ENCODE results near the gene SLC38A7.
A peak's percentile ranks its signal among the peaks of the same experiment; 100 is the strongest.

SLC38A7 gene

DNA sequence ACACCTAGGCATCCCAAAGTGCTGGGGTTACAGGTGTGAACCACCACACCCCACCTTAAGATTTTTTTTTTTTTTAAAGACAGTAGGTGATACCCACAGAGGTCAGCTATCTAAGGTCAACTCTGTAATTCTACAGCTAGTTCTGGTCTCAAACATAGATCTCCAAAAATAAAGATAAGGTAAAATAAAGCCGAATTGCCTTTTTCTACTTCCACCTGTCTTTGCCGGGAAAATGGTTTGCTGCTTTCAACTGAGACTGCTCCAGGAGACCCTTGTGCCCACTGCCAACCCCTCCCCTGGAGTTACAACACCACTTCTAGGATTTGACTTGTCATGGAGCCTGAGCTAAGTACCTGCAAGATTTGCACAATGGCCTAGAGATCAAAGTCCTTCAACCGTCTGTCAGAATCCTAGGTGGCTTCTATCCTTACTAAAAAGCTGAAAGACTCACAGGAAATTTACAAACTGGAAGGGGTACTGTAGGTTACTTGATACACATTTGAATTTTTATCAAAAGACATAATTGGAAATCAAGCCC is 50.2 kb downstream of the SLC38A7 start:
- DNase-seq = no peak

DNA sequence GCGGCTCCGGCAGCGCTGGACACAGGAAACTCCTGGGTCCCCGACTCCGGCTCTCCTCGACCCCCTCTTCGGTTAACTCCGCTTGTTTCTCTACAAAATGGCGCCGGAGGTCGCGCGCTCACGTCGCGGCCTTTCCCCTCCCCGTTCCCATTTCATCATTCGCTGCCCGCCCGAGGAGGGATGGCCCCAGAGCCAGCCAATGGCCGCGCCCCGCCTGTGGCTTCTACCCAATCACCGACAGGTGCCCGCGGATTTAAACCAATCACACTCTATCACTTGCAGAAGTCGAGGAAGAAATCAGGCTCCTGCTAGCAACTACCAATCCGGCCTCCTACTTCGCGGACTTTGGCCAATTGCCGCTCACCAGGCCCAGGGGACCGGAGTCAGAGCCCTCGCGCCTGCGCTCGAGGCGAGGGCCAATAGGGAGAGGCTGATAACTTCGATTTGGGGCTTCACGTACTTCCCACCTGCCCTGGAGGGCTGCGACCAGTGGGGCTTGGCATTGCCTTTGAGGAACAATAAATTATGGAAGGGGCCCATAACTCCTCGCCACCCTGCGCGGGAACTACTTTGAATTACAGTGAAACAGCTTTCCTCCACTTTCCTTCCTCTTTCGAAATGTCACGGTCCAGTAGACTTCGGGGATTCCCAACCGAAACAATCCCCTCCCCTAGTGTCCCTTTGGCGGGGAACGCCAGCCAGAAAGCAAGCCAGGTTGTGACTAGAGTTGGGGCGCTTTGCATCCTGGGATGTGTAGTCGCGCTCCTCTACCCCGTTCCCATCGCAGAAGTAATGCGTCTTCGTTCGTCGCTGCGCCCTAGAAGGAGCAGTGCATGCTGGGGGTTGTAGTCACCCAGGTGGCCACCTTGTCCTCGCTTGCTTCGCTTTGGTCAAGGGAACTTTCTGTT is 54.6 kb downstream of the SLC38A7 start, which contains the start of gene CNOT1:
Gene CNOT1, minus strand, starts transcription at position 94 of the 908 bp plus-strand sequence. CDS start 30,489 bp downstream, outside the sequence.
- DNase-seq = peak; percentile 99

DNA sequence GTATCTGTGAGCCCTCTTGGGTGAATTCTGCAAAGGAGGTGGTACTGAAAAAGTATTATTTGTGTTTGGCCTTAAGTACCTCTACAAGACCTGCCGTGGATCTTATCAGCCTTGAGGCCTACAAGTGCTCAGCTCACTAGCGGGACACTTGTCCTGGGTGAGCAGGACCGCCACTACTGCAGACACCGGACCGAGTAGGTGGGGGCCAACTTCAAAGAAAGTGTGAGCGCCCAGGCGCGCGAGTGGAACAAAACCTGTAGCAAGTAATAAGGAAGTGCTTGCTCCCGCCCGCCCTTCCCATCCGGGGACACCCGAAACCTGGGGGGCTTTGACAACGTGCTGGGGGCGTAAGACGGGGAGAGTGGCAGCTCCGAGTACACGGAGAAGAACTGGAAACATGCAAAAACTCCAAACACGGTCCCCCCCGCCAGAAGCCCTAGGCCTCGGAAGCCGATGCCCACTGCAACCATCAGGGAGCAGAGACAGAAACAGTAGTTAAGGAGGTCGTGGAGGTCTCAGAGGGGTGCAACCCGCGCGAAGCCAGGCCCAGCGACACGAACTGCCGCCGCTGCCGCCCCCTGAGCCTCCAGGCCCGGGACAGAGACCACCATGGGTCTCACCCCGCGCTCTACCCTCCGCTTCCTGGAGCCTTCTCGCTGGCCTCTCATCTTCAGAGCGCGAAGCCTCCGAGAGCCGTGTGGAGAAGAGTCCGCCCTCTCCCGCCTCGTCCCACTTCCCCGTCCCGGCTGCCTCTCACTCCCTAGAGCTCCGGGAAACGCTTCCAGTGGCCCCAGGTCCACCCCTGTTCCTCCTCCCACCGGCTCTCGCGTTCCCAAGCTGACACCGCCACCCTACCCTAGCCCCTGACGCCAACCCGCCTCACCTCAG is 55.5 kb downstream of the SLC38A7 start:
- peak; percentile 63 for DNase-seq

DNA sequence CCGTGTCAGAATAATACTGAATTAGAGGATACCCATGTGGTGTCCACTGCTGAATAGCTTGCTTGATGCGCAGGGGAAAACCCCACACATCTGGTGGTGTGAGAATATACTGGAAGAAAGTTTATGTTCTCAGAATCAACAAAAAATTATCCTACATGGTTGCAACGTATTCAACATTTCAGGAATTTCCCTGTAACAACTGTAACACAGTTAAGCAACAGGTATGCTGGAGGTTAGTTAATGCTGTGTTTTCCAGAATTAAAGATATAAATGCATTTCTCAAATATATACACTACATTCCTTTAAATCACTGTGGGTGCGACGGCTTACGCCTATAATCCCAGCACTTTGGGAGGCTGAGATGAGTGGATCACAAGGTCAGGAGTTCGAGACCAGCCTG is 60.4 kb downstream of the SLC38A7 start:
- no peak for DNase-seq

DNA sequence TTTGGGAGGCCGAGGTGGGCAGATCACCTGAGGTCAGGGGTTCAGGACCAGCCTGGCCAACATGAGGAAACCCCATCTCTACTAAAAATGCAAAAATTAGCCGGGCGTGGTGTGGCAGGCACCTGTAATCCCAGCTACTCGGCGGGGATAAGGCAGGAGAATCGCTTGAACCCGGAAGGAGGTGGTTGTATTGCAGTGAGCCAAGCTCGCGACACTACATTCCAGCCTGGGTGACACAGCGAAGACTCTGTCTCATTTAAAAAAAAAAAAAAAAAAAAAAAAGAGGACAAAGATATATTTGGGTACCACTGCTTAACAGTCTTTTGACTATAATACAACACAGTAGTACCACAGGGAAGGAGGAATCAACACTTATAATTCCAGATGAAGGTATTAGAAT is 64.2 kb downstream of the SLC38A7 start:
- no peak for DNase-seq

DNA sequence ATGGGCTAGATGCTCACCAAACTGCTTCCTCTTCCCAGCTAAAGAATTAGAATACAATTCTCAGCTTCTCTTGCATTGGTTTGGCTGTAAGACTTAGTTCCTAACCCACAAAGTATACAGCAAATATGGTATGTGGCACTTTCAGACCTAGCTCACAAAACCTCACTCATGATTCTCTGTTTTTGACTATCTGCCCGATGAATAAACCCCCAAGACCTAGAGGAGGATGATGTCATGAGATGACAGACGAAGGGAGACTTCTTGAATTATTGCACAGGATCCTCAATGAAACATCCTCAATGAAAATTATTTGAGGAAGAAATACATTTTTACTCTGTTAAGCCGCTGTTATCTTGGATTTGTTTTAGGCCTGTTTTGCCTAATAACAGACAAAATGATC is 69.3 kb downstream of the SLC38A7 start:
- peak; percentile 52 for DNase-seq
